Activated CD4-positive, alpha-beta T cell treated with anti-CD3 and anti-CD28 coated beads, Interleukin-10, Interleukin-2, amounts not matched to agents 100 ng/mL and 50 ng/mL, durations not matched to agents 16 hours and 8 hours (primary cell): ENCODE measurements around the gene MEF2B.

Source experiments
- DNase-seq: peaks from one replicate; pipeline ENCODE4 v3.0.0-alpha.2; 2020

MEF2B gene

GRCh38 chr19:19096641-19097627 lies 73.1 kb downstream of the MEF2B start:
- DNase-seq: no peak

GRCh38 chr19:19095691-19096090 lies 74.4 kb downstream of the MEF2B start:
- DNase-seq: no peak
